ENCODE measurements around the gene PSMC6.
"Not testable (repeated sequence)": the region's sequence is repeated elsewhere in the genome, so short reads cannot be mapped to it uniquely, and the experiment has no call there.

Gene PSMC6

GRCh38 chr14:52735921-52736489, 29.0 kb downstream of the PSMC6 start:
- TF ChIP-seq CTCF (conservative IDR thresholded peaks at IDR 0.05) (no peak), ZFX (IDR thresholded peaks at IDR 0.05) (no peak)
- H3K27ac ChIP-seq: no peak overlapping the region

GRCh38 chr14:52738409-52738808, 31.4 kb downstream of the PSMC6 start:
- H3K27ac ChIP-seq: no peak overlapping the region
- TF ChIP-seq CTCF (conservative IDR thresholded peaks at IDR 0.05) (no peak), ZFX (IDR thresholded peaks at IDR 0.05) (no peak)

GRCh38 chr14:52740751-52741150, 33.8 kb downstream of the PSMC6 start:
- no peak overlapping the region for H3K27ac ChIP-seq

GRCh38 chr14:52741865-52742264, 34.9 kb downstream of the PSMC6 start:
- TF ChIP-seq CTCF (conservative IDR thresholded peaks at IDR 0.05) (no peak), ZFX (IDR thresholded peaks at IDR 0.05) (no peak)
- no peak overlapping the region for H3K27ac ChIP-seq

More at GRCh38 chr14:52740751-52741150, 33.8 kb downstream of the PSMC6 start:
- TF ChIP-seq CTCF (conservative IDR thresholded peaks at IDR 0.05): no peak
- TF ChIP-seq ZFX (IDR thresholded peaks at IDR 0.05): no peak

- TF ChIP-seq ZFX (IDR thresholded peaks at IDR 0.05): no peak
- no peak for TF ChIP-seq CTCF (conservative IDR thresholded peaks at IDR 0.05)
- H3K27ac ChIP-seq: no peak overlapping the region
Measured at GRCh38 chr14:52748647-52749292, 41.8 kb downstream of the PSMC6 start.

- TF ChIP-seq CTCF (conservative IDR thresholded peaks at IDR 0.05): no peak
- no peak for TF ChIP-seq ZFX (IDR thresholded peaks at IDR 0.05)
- H3K27ac ChIP-seq: no peak overlapping the region; the same call in 1 of the 2 replicates
Measured at GRCh38 chr14:52755607-52756316, 48.8 kb downstream of the PSMC6 start.

- TF ChIP-seq ZFX (IDR thresholded peaks at IDR 0.05): no peak
- TF ChIP-seq CTCF (conservative IDR thresholded peaks at IDR 0.05): no peak
- H3K27ac ChIP-seq: no peak overlapping the region
Measured at GRCh38 chr14:52759145-52759544, 52.1 kb downstream of the PSMC6 start.

- H3K27ac ChIP-seq: not testable (repeated sequence)
Measured at GRCh38 chr14:52762923-52763322, 55.9 kb downstream of the PSMC6 start.
